Body of pancreas (tissue), 4 donors: ENCODE data around the gene GPRIN1.

Experiments
- POLR2A ChIP-seq, 3 donors: fragments of 450-650 bp; IDR thresholded peaks; one replicate each; pipeline ENCODE4 v1.6.1; 2016; ENCODE audit warnings: antibody characterized with exemption in 3 of 3, mild to moderate bottlenecking in 2 of 3
- TF ChIP-seq, protein P1 (sequence below), 7 experiments: fragments of 450-650 bp in 4 of 7; fragments of 200-600 bp in 3 of 7; sonication (generic) in 3 of 7; IDR thresholded peaks; one replicate each; pipeline ENCODE4 v1.5.1; 2016 to 2019; ENCODE audit warnings: antibody characterized with exemption in 7 of 7

DNA sequence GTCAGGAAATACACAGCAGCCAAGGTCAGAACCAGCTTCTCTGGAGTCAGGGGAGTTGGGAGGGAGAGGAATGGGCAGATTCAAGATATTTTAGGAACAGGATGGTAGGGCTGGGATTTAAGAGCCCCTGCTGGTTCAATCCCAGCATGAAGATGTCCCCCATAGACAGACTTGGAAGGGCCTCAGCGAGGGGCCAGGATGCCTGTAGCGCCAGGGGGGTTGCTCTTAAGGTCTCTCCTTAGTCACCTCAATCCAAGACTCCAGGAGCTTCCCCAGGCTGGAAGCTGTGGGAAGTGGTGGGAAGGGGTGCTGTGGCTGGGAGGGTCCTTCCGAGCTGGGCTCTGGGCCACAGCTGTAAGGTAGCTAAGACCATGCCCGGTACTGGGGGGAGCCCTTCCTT lies 29.3 kb upstream of the GPRIN1 start:
- TF ChIP-seq, protein P1, sequence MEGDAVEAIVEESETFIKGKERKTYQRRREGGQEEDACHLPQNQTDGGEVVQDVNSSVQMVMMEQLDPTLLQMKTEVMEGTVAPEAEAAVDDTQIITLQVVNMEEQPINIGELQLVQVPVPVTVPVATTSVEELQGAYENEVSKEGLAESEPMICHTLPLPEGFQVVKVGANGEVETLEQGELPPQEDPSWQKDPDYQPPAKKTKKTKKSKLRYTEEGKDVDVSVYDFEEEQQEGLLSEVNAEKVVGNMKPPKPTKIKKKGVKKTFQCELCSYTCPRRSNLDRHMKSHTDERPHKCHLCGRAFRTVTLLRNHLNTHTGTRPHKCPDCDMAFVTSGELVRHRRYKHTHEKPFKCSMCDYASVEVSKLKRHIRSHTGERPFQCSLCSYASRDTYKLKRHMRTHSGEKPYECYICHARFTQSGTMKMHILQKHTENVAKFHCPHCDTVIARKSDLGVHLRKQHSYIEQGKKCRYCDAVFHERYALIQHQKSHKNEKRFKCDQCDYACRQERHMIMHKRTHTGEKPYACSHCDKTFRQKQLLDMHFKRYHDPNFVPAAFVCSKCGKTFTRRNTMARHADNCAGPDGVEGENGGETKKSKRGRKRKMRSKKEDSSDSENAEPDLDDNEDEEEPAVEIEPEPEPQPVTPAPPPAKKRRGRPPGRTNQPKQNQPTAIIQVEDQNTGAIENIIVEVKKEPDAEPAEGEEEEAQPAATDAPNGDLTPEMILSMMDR (IDR thresholded peaks at IDR 0.05) = no peak
- no peak for TF ChIP-seq POLR2A (IDR thresholded peaks at IDR 0.05)
